ENCODE data around the gene ZNF836. TPM values are rescaled to one million over a fixed set of nuclear protein-coding genes. Genes with fewer than 3 reads are reported as not detected.

The ZNF836 gene
- total and polyA plus RNA-seq, 9 of the 15 experiments (the other 6 are each of a cell fraction or from before 2014, with no cell fraction given): 0.24 to 0.69 (median 0.64) TPM; not detected in 2

GRCh38 chr19:52200044-52200443 is 28.6 kb upstream of the ZNF836 start:
- POLR2A ChIA-PET: interaction anchor here (0.5 to 2.5 kb wide), 6 partner anchors 11 to 539 kb away, joined by 3 to 10 read pairs (median 4); partner anchors contain the start of gene PPP2R1A
- in situ Hi-C loops (cut with MboI) (no loop called here), intact Hi-C loops (cut with micrococcal nuclease) (no loop called here)
- H3K4me1 ChIP-seq (replicated peaks in 1 of 2; ENCODE audit: control insufficient read depth in 2 of 2, insufficient read depth in 2 of 2, low read length in 2 of 2): no peaks in the 10 kb centered on the region
- H3K9me1 ChIP-seq (ENCODE audit: control insufficient read depth, insufficient read depth, low read length): no peaks in the 10 kb centered on the region
- H3K79me2 ChIP-seq (ENCODE audit: control insufficient read depth, insufficient read depth, low read length): peaks cover 80% of the 10 kb centered on the region
- no TSS peak for BruUV-seq (replicated peaks)
- no peak overlapping the region for H3K4me3 ChIP-seq
- H3K4me2 ChIP-seq (ENCODE audit: insufficient read depth, low read length): no peak overlapping the region
- no peak overlapping the region for H2AFZ ChIP-seq (ENCODE audit: low read depth, low read length)
- no peak overlapping the region for H3K27ac ChIP-seq (ENCODE audit: extremely low read depth, low read depth, low read length)
- no peaks in the 10 kb centered on the region for H3K27me3 ChIP-seq (ENCODE audit: control insufficient read depth in 2 of 2, insufficient read depth in 2 of 2, low read length in 2 of 2)
- ATAC-seq (no peak), FAIRE-seq (no peak), DNase-seq (ENCODE audit: extremely low read depth in 1 of 4, low spot score in 3 of 4) (no peak)
- CTCF ChIA-PET (ENCODE audit: low intra/inter-chr PET ratio): no interaction called here
- peaks cover 94% of the 10 kb centered on the region for H3K36me3 ChIP-seq (ENCODE audit: control insufficient read depth, insufficient read depth, low read length)
- peaks cover 4% of the 10 kb centered on the region; the same call in 1 of the 2 replicates for H4K20me1 ChIP-seq (replicated peaks; ENCODE audit: control insufficient read depth, insufficient read depth, low read length)
- H3K9me3 ChIP-seq (replicated peaks; ENCODE audit: control insufficient read depth, insufficient read depth, low read depth, low read length): no peaks in the 10 kb centered on the region
- 83% methylated on average over 7 of the region's 7 CpGs for WGBS (ENCODE audit: insufficient coverage, low coverage, missing lambda C conversion rate)
- no peak overlapping the region for H3K9ac ChIP-seq (ENCODE audit: insufficient read depth in 1 of 2, low read depth in 2 of 2, low read length in 2 of 2)
- TF ChIP-seq ZNF318 (IDR thresholded peaks at IDR 0.05; ENCODE audit: borderline replicate concordance in 1 of 2, low read depth in 1 of 2) (no peak), GTF2B (IDR thresholded peaks at IDR 0.05; ENCODE audit: extremely low read depth, insufficient read length) (no peak), ZNF324 (CRISPR knock-in tag; IDR thresholded peaks at IDR 0.05) (no peak), ZNF165 (CRISPR knock-in tag; IDR thresholded peaks at IDR 0.05; ENCODE audit: borderline replicate concordance) (no peak), NFE2L1 (tag; IDR thresholded peaks at IDR 0.05; ENCODE audit: borderline replicate concordance, low read depth) (no peak), ZNF134 (CRISPR knock-in tag; conservative IDR thresholded peaks at IDR 0.05) (no peak), PTTG1 (tag; IDR thresholded peaks at IDR 0.05; ENCODE audit: low read depth) (no peak), C11orf30 (IDR thresholded peaks at IDR 0.05; ENCODE audit: low read depth) (no peak), HSF4 (CRISPR knock-in tag; IDR thresholded peaks at IDR 0.05; ENCODE audit: borderline replicate concordance) (no peak), FIP1L1 (IDR thresholded peaks at IDR 0.05; ENCODE audit: low read depth, low read length, poor library complexity, severe bottlenecking) (no peak), ZNF780A (CRISPR knock-in tag; IDR thresholded peaks at IDR 0.05) (no peak), SLC30A9 (CRISPR knock-in tag; IDR thresholded peaks at IDR 0.05) (no peak), HDGF (IDR thresholded peaks at IDR 0.05) (no peak)

Data from K562 (cell line).